ENCODE measurements around the gene DEFB121.

- TF ChIP-seq POLR2A (IDR thresholded peaks at IDR 0.05; ENCODE audit: low read depth, low read length): no peak
- TF ChIP-seq CTCF (IDR thresholded peaks at IDR 0.05; ENCODE audit: extremely low read depth in 1 of 2, insufficient read depth in 1 of 2, low read depth in 1 of 2, low read length in 2 of 2): no peak
- TF ChIP-seq JUN (IDR thresholded peaks at IDR 0.05; ENCODE audit: borderline replicate concordance, insufficient read depth, insufficient read length, low read depth): no peak
- TF ChIP-seq POLR2AphosphoS5 (IDR thresholded peaks at IDR 0.05; ENCODE audit: insufficient read depth, low read depth, low read length): no peak
- TF ChIP-seq MYC (IDR thresholded peaks at IDR 0.05; ENCODE audit: low read depth, low read length): no peak
- TF ChIP-seq EZH2 (IDR thresholded peaks at IDR 0.05; ENCODE audit: borderline replicate concordance, low read depth, low read length, severe bottlenecking): no peak
- TF ChIP-seq MAX (IDR thresholded peaks at IDR 0.05; ENCODE audit: insufficient read depth, insufficient read length): no peak
- no peak for TF ChIP-seq GATA2 (IDR thresholded peaks at IDR 0.05; ENCODE audit: insufficient read depth, insufficient read length, low read depth, low read length)
- no peak for TF ChIP-seq FOS (IDR thresholded peaks at IDR 0.05; ENCODE audit: borderline replicate concordance, insufficient read depth, low read length)
Measured at GRCh38 chr20:31446084-31446819, 40.2 kb upstream of the DEFB121 start.
